Measurements from ENCODE around the gene PTPN6. TPM values are rescaled to one million over a fixed set of nuclear protein-coding genes. Genes with fewer than 3 reads are reported as not detected.
A peak's percentile ranks its signal among the peaks of the same experiment; 100 is the strongest.

The PTPN6 gene
- total RNA-seq, 1 experiment from 2014 or later, result 28.4 TPM

GRCh38 chr12:6919588-6919987 lies 31.6 kb upstream of the PTPN6 start:
- BruUV-seq (replicated peaks), result no TSS peak
- ATAC-seq (no peak), DNase-seq (no peak)
- Histone ChIP-seq H3K4me2 (ENCODE audit: low read length) (no peak overlapping the region), H3K27me3 (ENCODE audit: low read length) (no peaks in the 10 kb centered on the region), H3K9ac (ENCODE audit: low read length) (no peak overlapping the region), H4K20me1 (ENCODE audit: low read length) (no peaks in the 10 kb centered on the region), H3K9me3 (ENCODE audit: low read length) (no peaks in the 10 kb centered on the region), H3K9me2 (replicated peaks; ENCODE audit: low read length) (no peaks in the 10 kb centered on the region), H3K4me3 (ENCODE audit: low read length) (no peak overlapping the region), H3F3A (ENCODE audit: low read length, unreplicated experiment) (no peaks in the 10 kb centered on the region), H3K27ac (ENCODE audit: low read length) (no peak overlapping the region), H3K36me3 (ENCODE audit: low read depth, low read length) (no peaks in the 10 kb centered on the region), H3K4me1 (ENCODE audit: insufficient read depth, low read length) (peaks cover 7% of the 10 kb centered on the region), H2AFZ (ENCODE audit: low read length) (no peak overlapping the region), H3K79me2 (ENCODE audit: low read length) (peaks cover 14% of the 10 kb centered on the region)
- POLR2A ChIA-PET (ENCODE audit: unreplicated experiment), result no interaction called here
- intact Hi-C loops (cut with micrococcal nuclease), result no loop called here
- CTCF ChIA-PET, result no interaction called here
- TF ChIP-seq EZH2phosphoT487 (IDR thresholded peaks at IDR 0.05; ENCODE audit: borderline replicate concordance, low read length), result no peak
- TF ChIP-seq CTCF (conservative IDR thresholded peaks at IDR 0.05; ENCODE audit: low read depth, low read length), result 0 out of 2 replicates have a peak, but pooled peaks have one; percentile 20

- Histone ChIP-seq H3K9ac (ENCODE audit: low read length) (no peak overlapping the region), H4K20me1 (ENCODE audit: low read length) (no peaks in the 10 kb centered on the region), H3K9me2 (replicated peaks; ENCODE audit: low read length) (no peaks in the 10 kb centered on the region), H3K27ac (ENCODE audit: low read length) (no peak overlapping the region), H3K79me2 (ENCODE audit: low read length) (no peaks in the 10 kb centered on the region), H3K4me3 (ENCODE audit: low read length) (no peak overlapping the region), H3K4me1 (ENCODE audit: insufficient read depth, low read length) (peaks cover 22% of the 10 kb centered on the region), H3K36me3 (ENCODE audit: low read depth, low read length) (no peaks in the 10 kb centered on the region), H3K4me2 (ENCODE audit: low read length) (no peak overlapping the region), H2AFZ (ENCODE audit: low read length) (no peak overlapping the region), H3K27me3 (ENCODE audit: low read length) (no peaks in the 10 kb centered on the region), H3K9me3 (ENCODE audit: low read length) (no peaks in the 10 kb centered on the region), H3F3A (ENCODE audit: low read length, unreplicated experiment) (no peaks in the 10 kb centered on the region)
- intact Hi-C loops (cut with micrococcal nuclease), result no loop called here
- no peak for TF ChIP-seq CTCF (conservative IDR thresholded peaks at IDR 0.05; ENCODE audit: low read depth, low read length)
- ChIA-PET POLR2A (ENCODE audit: unreplicated experiment) (no interaction called here), CTCF (no interaction called here)
- no TSS peak for BruUV-seq (replicated peaks)
- DNase-seq (no peak), ATAC-seq (no peak)
Observed at GRCh38 chr12:6921539-6921938, 29.6 kb upstream of the PTPN6 start.

GRCh38 chr12:6921996-6922946 lies 28.9 kb upstream of the PTPN6 start:
- H3K27ac ChIP-seq (ENCODE audit: low read length), result no peak overlapping the region
- no peak overlapping the region for H2AFZ ChIP-seq (ENCODE audit: low read length)
- TF ChIP-seq EZH2phosphoT487 (IDR thresholded peaks at IDR 0.05; ENCODE audit: borderline replicate concordance, low read length), result no peak
- TF ChIP-seq EZH2 (IDR thresholded peaks at IDR 0.05; ENCODE audit: low read length, unreplicated experiment), result no peak
- no peak for TF ChIP-seq CTCF (conservative IDR thresholded peaks at IDR 0.05; ENCODE audit: low read depth, low read length)
- H3K36me3 ChIP-seq (ENCODE audit: low read depth, low read length), result no peaks in the 10 kb centered on the region
- H3K4me1 ChIP-seq (ENCODE audit: insufficient read depth, low read length), result peaks cover 29% of the 10 kb centered on the region
- intact Hi-C loops (cut with micrococcal nuclease), result no loop called here
- DNase-seq (no peak), ATAC-seq (no peak)
- H3K9ac ChIP-seq (ENCODE audit: low read length), result no peak overlapping the region
- no peak overlapping the region for H3K4me2 ChIP-seq (ENCODE audit: low read length)
- H3K9me3 ChIP-seq (ENCODE audit: low read length), result no peaks in the 10 kb centered on the region
- POLR2A ChIA-PET (ENCODE audit: unreplicated experiment), result interaction anchor here (0.6 kb wide), 1 partner anchor 17 kb away, joined by 8 read pairs; the partner anchor contains the start of gene LRRC23
- BruUV-seq (replicated peaks), result no TSS peak
- CTCF ChIA-PET, result interaction anchor here (0.6 kb wide), 1 partner anchor 19 kb away, joined by 3 read pairs; no protein-coding TSS in a partner anchor
- no peak overlapping the region for H3K4me3 ChIP-seq (ENCODE audit: low read length)
- H3K27me3 ChIP-seq (ENCODE audit: low read length), result no peaks in the 10 kb centered on the region
- no peaks in the 10 kb centered on the region for H3F3A ChIP-seq (ENCODE audit: low read length, unreplicated experiment)
- H4K20me1 ChIP-seq (ENCODE audit: low read length), result no peaks in the 10 kb centered on the region
- H3K9me2 ChIP-seq (replicated peaks; ENCODE audit: low read length), result no peaks in the 10 kb centered on the region
- peaks cover 7% of the 10 kb centered on the region for H3K79me2 ChIP-seq (ENCODE audit: low read length)
